ENCODE measurements around the gene FHL5. TPM values are rescaled to one million over a fixed set of nuclear protein-coding genes. Genes with fewer than 3 reads are reported as not detected.

The FHL5 gene
- polyA plus RNA-seq, 1 donor from 2014 or later: not detected

DNA sequence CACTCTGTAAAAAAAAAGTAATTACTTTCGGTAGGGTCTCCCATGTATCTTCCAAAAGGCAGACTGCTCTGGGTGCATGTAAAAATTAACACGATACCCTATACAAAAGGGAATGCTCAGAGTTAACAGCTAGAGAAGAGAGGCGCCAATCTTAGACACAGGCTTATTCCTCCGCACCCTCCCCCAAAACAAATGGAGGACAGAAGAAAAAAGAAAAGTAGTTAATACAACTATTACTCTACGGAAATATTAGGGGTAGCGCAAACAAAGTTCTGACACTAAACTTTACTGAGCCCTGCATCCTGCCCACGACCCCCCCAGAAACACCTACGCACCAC, 41.7 kb upstream of the FHL5 start:
- H2AFZ ChIP-seq (ENCODE audit: low read depth, low read length): peak overlapping the region; percentile 97
- H3K27ac ChIP-seq (ENCODE audit: low read length): peak overlapping the region; percentile 93
- H3K9me3 ChIP-seq (ENCODE audit: low read length): no peaks in the 10 kb centered on the region
- peak overlapping the region; percentile 92 for H3K9ac ChIP-seq (ENCODE audit: low read length)
- H3F3A ChIP-seq (ENCODE audit: insufficient read depth, low read length, poor library complexity, severe bottlenecking): no peaks in the 10 kb centered on the region
- peaks cover 12% of the 10 kb centered on the region for H3K79me2 ChIP-seq (replicated peaks; ENCODE audit: insufficient read depth, low read length)
- H3K36me3 ChIP-seq (ENCODE audit: insufficient read depth, low read length): no peaks in the 10 kb centered on the region
- H4K20me1 ChIP-seq (ENCODE audit: insufficient read depth): no peaks in the 10 kb centered on the region
- TF ChIP-seq EZH2 (IDR thresholded peaks at IDR 0.05; ENCODE audit: borderline replicate concordance, insufficient read depth, low read length, poor library complexity, severe bottlenecking) (no peak), TAF1 (IDR thresholded peaks at IDR 0.05; ENCODE audit: low read depth) (no peak), SMC3 (conservative IDR thresholded peaks at IDR 0.05; ENCODE audit: poor library complexity) (no peak), RAD21 (conservative IDR thresholded peaks at IDR 0.05) (no peak), POLR2AphosphoS5 (IDR thresholded peaks at IDR 0.05) (no peak), MXI1 (conservative IDR thresholded peaks at IDR 0.05; ENCODE audit: poor library complexity, severe bottlenecking) (no peak)
- TF ChIP-seq, protein P1, sequence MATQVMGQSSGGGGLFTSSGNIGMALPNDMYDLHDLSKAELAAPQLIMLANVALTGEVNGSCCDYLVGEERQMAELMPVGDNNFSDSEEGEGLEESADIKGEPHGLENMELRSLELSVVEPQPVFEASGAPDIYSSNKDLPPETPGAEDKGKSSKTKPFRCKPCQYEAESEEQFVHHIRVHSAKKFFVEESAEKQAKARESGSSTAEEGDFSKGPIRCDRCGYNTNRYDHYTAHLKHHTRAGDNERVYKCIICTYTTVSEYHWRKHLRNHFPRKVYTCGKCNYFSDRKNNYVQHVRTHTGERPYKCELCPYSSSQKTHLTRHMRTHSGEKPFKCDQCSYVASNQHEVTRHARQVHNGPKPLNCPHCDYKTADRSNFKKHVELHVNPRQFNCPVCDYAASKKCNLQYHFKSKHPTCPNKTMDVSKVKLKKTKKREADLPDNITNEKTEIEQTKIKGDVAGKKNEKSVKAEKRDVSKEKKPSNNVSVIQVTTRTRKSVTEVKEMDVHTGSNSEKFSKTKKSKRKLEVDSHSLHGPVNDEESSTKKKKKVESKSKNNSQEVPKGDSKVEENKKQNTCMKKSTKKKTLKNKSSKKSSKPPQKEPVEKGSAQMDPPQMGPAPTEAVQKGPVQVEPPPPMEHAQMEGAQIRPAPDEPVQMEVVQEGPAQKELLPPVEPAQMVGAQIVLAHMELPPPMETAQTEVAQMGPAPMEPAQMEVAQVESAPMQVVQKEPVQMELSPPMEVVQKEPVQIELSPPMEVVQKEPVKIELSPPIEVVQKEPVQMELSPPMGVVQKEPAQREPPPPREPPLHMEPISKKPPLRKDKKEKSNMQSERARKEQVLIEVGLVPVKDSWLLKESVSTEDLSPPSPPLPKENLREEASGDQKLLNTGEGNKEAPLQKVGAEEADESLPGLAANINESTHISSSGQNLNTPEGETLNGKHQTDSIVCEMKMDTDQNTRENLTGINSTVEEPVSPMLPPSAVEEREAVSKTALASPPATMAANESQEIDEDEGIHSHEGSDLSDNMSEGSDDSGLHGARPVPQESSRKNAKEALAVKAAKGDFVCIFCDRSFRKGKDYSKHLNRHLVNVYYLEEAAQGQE (IDR thresholded peaks at IDR 0.05; ENCODE audit: borderline replicate concordance): no peak
- TF ChIP-seq, protein P2, sequence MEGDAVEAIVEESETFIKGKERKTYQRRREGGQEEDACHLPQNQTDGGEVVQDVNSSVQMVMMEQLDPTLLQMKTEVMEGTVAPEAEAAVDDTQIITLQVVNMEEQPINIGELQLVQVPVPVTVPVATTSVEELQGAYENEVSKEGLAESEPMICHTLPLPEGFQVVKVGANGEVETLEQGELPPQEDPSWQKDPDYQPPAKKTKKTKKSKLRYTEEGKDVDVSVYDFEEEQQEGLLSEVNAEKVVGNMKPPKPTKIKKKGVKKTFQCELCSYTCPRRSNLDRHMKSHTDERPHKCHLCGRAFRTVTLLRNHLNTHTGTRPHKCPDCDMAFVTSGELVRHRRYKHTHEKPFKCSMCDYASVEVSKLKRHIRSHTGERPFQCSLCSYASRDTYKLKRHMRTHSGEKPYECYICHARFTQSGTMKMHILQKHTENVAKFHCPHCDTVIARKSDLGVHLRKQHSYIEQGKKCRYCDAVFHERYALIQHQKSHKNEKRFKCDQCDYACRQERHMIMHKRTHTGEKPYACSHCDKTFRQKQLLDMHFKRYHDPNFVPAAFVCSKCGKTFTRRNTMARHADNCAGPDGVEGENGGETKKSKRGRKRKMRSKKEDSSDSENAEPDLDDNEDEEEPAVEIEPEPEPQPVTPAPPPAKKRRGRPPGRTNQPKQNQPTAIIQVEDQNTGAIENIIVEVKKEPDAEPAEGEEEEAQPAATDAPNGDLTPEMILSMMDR (IDR thresholded peaks at IDR 0.05; ENCODE audit: poor library complexity, severe bottlenecking): no peak
- H3K4me3 ChIP-seq (ENCODE audit: low read length): peak overlapping the region; percentile 78
- peak overlapping the region; percentile 60 for H3K4me2 ChIP-seq (ENCODE audit: low read length)
- H3K9me2 ChIP-seq (ENCODE audit: insufficient read depth, low read length): no peaks in the 10 kb centered on the region
- H3K27me3 ChIP-seq (ENCODE audit: insufficient read depth, low read depth, low read length): no peaks in the 10 kb centered on the region

- Histone ChIP-seq H3F3A (ENCODE audit: insufficient read depth, low read length, poor library complexity, severe bottlenecking) (no peaks in the 10 kb centered on the region), H3K9me3 (ENCODE audit: low read length) (no peaks in the 10 kb centered on the region), H3K27ac (ENCODE audit: low read length) (peak within 1 kb of the TSS; percentile 93), H3K36me3 (ENCODE audit: insufficient read depth, low read length) (no peaks in the 10 kb centered on the region), H3K27me3 (ENCODE audit: insufficient read depth, low read depth, low read length) (no peaks in the 10 kb centered on the region), H3K9ac (ENCODE audit: low read length) (peak within 1 kb of the TSS; percentile 92), H3K4me3 (ENCODE audit: low read length) (peak within 1 kb of the TSS; percentile 78), H4K20me1 (ENCODE audit: insufficient read depth) (no peaks in the 10 kb centered on the region), H2AFZ (ENCODE audit: low read depth, low read length) (peak within 1 kb of the TSS; percentile 97), H3K9me2 (ENCODE audit: insufficient read depth, low read length) (no peaks in the 10 kb centered on the region), H3K79me2 (replicated peaks; ENCODE audit: insufficient read depth, low read length) (peaks cover 12% of the 10 kb centered on the region), H3K4me2 (ENCODE audit: low read length) (peak within 1 kb of the TSS; percentile 94)
- TF ChIP-seq, protein P2 (IDR thresholded peaks at IDR 0.05; ENCODE audit: poor library complexity, severe bottlenecking): peak; percentile 53
- peak; percentile 73 for TF ChIP-seq MXI1 (conservative IDR thresholded peaks at IDR 0.05; ENCODE audit: poor library complexity, severe bottlenecking)
- TF ChIP-seq POLR2AphosphoS5 (IDR thresholded peaks at IDR 0.05): peak; percentile 99
- peak; percentile 84 for TF ChIP-seq TAF1 (IDR thresholded peaks at IDR 0.05; ENCODE audit: low read depth)
- TF ChIP-seq, protein P1 (IDR thresholded peaks at IDR 0.05; ENCODE audit: borderline replicate concordance): peak; percentile 87
- peak; percentile 61 for TF ChIP-seq RAD21 (conservative IDR thresholded peaks at IDR 0.05)
- TF ChIP-seq EZH2 (IDR thresholded peaks at IDR 0.05; ENCODE audit: borderline replicate concordance, insufficient read depth, low read length, poor library complexity, severe bottlenecking): no peak
- TF ChIP-seq SMC3 (conservative IDR thresholded peaks at IDR 0.05; ENCODE audit: poor library complexity): peak; percentile 69
- TF ChIP-seq EP300 (conservative IDR thresholded peaks at IDR 0.05; ENCODE audit: poor library complexity, severe bottlenecking): peak; percentile 61
Measured at GRCh38 chr6:96521644-96522464, 41.1 kb upstream of the FHL5 start, which contains the start of gene UFL1. TSS of gene UFL1 (plus strand) at chr6:96521806. CDS start at chr6:96521874, 68 bp downstream.

Data from neural cell (in vitro differentiated cells).